ENCODE results near the gene SLC8A1.

- TF ChIP-seq POLR2A (IDR thresholded peaks at IDR 0.05) (no peak), CTCF (IDR thresholded peaks at IDR 0.05) (no peak), EP300 (IDR thresholded peaks at IDR 0.05; ENCODE audit: low read depth) (no peak), POLR2AphosphoS5 (IDR thresholded peaks at IDR 0.05) (no peak)
Observed at GRCh38 chr2:40177366-40177765, 274.5 kb downstream of the SLC8A1 start.
